B cell (primary cell): ENCODE measurements around the gene NOL3. TPM values are rescaled to one million over a fixed set of nuclear protein-coding genes. Genes with fewer than 3 reads are reported as not detected.

Experiments
- ATAC-seq: fragments of 200-7000 bp; cut with Tn5 transposase; one replicate; pipeline ENCODE4 v1.10.0; 2021; ENCODE audit warnings: low read depth, mild to moderate bottlenecking, moderate number of reproducible peaks, moderate library complexity
- CTCF ChIA-PET: fragments of 350-600 bp; sonication (Branson Sonifier 250); formaldehyde crosslinking; loops from one replicate; lab custom pipeline; 2021; ENCODE audit warnings: antibody characterized with exemption, inconsistent platforms; lab: Charles Lee
- POLR2A ChIA-PET: fragments of 350-600 bp; sonication (Branson Sonifier 250); formaldehyde crosslinking; loops from one replicate; lab custom pipeline; 2021; ENCODE audit warnings: antibody characterized with exemption; lab: Charles Lee
- DNase-seq: peaks from one replicate; pipeline ENCODE4 v3.0.0; 2013
- H2AFZ ChIP-seq: 2 replicates; pipeline ENCODE4 v1.6.1; 2012; ENCODE audit warnings: mild to moderate bottlenecking, low read depth, low read length; ENCODE audit not compliant: insufficient read depth, poor library complexity, severe bottlenecking
- H3K27ac ChIP-seq, 2 donors: 1 replicate in 1 of 2; 2 replicates in 1 of 2; pipeline ENCODE4 v1.5.1; 2012 to 2013; ENCODE audit warnings: low read length in 2 of 2, mild to moderate bottlenecking in 2 of 2, moderate library complexity in 1 of 2
- H3K27me3 ChIP-seq, 4 experiments: fragments of 200-600 bp in 1 of 4; sonication (generic) in 1 of 4; replicated peaks in 1 of 4; 1 replicate in 2 of 4; 2 replicates in 2 of 4; pipeline versions ENCODE4 v1.6.1 to v1.7.0; 2013 to 2016; ENCODE audit warnings: low read length in 3 of 4, mild to moderate bottlenecking in 2 of 4, mixed read lengths in 1 of 4, moderate library complexity in 1 of 4; ENCODE audit not compliant: insufficient read depth in 4 of 4, control insufficient read depth in 3 of 4; ENCODE audit errors: control extremely low read depth in 1 of 4
- H3K36me3 ChIP-seq, 2 experiments: replicated peaks in 1 of 2; 1 replicate in 1 of 2; 2 replicates in 1 of 2; pipeline versions ENCODE4 v1.6.1 to v1.7.1; 2013; ENCODE audit warnings: low read length in 1 of 2; ENCODE audit not compliant: insufficient read depth in 2 of 2, control insufficient read depth in 1 of 2; ENCODE audit errors: control extremely low read depth in 1 of 2, extremely low read depth in 1 of 2
- H3K4me1 ChIP-seq, 2 donors: fragments of 200-600 bp in 1 of 2; sonication (generic) in 1 of 2; 1 replicate in 1 of 2; 2 replicates in 1 of 2; pipeline versions ENCODE4 v1.5.1 to v1.6.1; 2013 to 2017; ENCODE audit warnings: low read length in 2 of 2; ENCODE audit not compliant: control insufficient read depth in 2 of 2, insufficient read depth in 2 of 2
- H3K4me2 ChIP-seq: replicated peaks from 2 replicates; pipeline ENCODE3; 2012; ENCODE audit warnings: mild to moderate bottlenecking, low read depth, low read length; ENCODE audit not compliant: poor library complexity, severe bottlenecking
- H3K4me3 ChIP-seq, 5 experiments: fragments of 200-600 bp in 1 of 5; sonication (generic) in 1 of 5; 1 replicate in 3 of 5; 2 replicates in 2 of 5; pipeline versions ENCODE4 v1.5.1 to v1.7.0; 2011 to 2016; ENCODE audit warnings: low read length in 4 of 5, mild to moderate bottlenecking in 4 of 5, low read depth in 2 of 5, control low read depth in 1 of 5, moderate library complexity in 1 of 5; ENCODE audit not compliant: insufficient read depth in 1 of 5; ENCODE audit errors: control extremely low read depth in 1 of 5, extremely low read depth in 1 of 5
- H3K79me2 ChIP-seq: fragments of 200-600 bp; sonication (generic); one replicate; pipeline ENCODE4 v1.6.0; 2016; ENCODE audit warnings: low read length; ENCODE audit not compliant: control insufficient read depth, insufficient read depth
- H3K9ac ChIP-seq: fragments of 200-600 bp; sonication (generic); 2 replicates; pipeline ENCODE4 v1.6.1; 2017; ENCODE audit warnings: mild to moderate bottlenecking, low read length, moderate library complexity
- H3K9me3 ChIP-seq, 3 donors: one replicate each; pipeline versions ENCODE4 v1.6.1 to v1.7.1; 2013; ENCODE audit warnings: low read length in 2 of 3; ENCODE audit not compliant: control insufficient read depth in 2 of 3, insufficient read depth in 1 of 3; ENCODE audit errors: control extremely low read depth in 1 of 3
- H4K20me1 ChIP-seq: 2 replicates; pipeline ENCODE4 v1.6.0; 2012; ENCODE audit warnings: mild to moderate bottlenecking, low read length; ENCODE audit not compliant: insufficient read depth, control insufficient read depth, poor library complexity, severe bottlenecking
- H3K27ac Mint-ChIP-seq: one replicate; pipeline ENCODE4 v1.8.0; 2021; ENCODE audit warnings: mixed read lengths
- H3K27me3 Mint-ChIP-seq: one replicate; pipeline ENCODE4 v1.8.0; 2021; ENCODE audit warnings: mixed read lengths
- H3K4me1 Mint-ChIP-seq: one replicate; pipeline ENCODE4 v1.8.0; 2021; ENCODE audit warnings: mixed read lengths
- H3K4me3 Mint-ChIP-seq: one replicate; pipeline ENCODE4 v1.8.0; 2021; ENCODE audit warnings: mixed read lengths
- H3K9me3 Mint-ChIP-seq: one replicate; pipeline ENCODE4 v1.8.0; 2022; ENCODE audit warnings: mixed read lengths; ENCODE audit not compliant: insufficient read depth
- CTCF ChIP-seq: fragments of 200-600 bp; IDR thresholded peaks from one replicate; pipeline ENCODE4 v1.8.0; 2022; ENCODE audit warnings: antibody characterized with exemption, mild to moderate bottlenecking
- EZH2 ChIP-seq: IDR thresholded peaks from 2 replicates; pipeline ENCODE4 v1.6.1; 2012; ENCODE audit warnings: borderline replicate concordance, low read depth, mild to moderate bottlenecking, moderate library complexity, low read length; ENCODE audit not compliant: insufficient read depth, poor library complexity, severe bottlenecking
- WGBS: methylation state at CpG from one replicate; pipeline ENCODE4 v1.1.5; 2013; ENCODE audit warnings: missing lambda C conversion rate; ENCODE audit not compliant: insufficient coverage; 5-methylcytosine and 5-hydroxymethylcytosine counted together
- intact Hi-C: fragments of 100-400 bp; cut with micrococcal nuclease; formaldehyde crosslinking; loops from one replicate; pipeline ENCODE4 v1.10.0; 2022
- polyA plus RNA-seq: library from polyadenylated mRNA; depleted of rRNA; stranded (reverse); fragments of >200 nt; gene quantifications from 2 replicates; pipeline ENCODE4 v1.2.3, GENCODE V29; 2012
- total RNA-seq, 2 donors: library from RNA; stranded (reverse); fragments of 120-200 nt in 1 of 2; gene quantifications; 1 replicate in 1 of 2; 2 replicates in 1 of 2; pipeline versions ENCODE4 v1.2.3 to v1.2.4, GENCODE V29; 2013 to 2022

NOL3 gene
- total and polyA plus RNA-seq, 2 donors (not counting 1 experiment from before 2014, with no cell fraction given): 0.60 to 0.96 TPM

GRCh38 chr16:67181346-67181745 lies 11.0 kb downstream of the NOL3 start:
- intact Hi-C loops: no loop called here
- no peaks in the 10 kb centered on the region for H3K36me3 ChIP-seq
- CTCF ChIA-PET: interaction anchor here (0.5 to 2.9 kb wide), 3 partner anchors 12 to 158 kb away, joined by 3 to 11 read pairs (median 5); partner anchors contain the start of genes FBXL8, NOL3 and TRADD
- Mint-ChIP-seq H3K9me3 (no peaks in the 10 kb centered on the region), H3K4me1 (peaks cover 22% of the 10 kb centered on the region), H3K27ac (no peak overlapping the region), H3K27me3 (peaks cover 22% of the 10 kb centered on the region), H3K4me3 (no peak overlapping the region)
- H3K27me3 ChIP-seq: peaks cover 0 to 40% (median 13%) of the 10 kb centered on the region in 4 experiments
- no peaks in the 10 kb centered on the region for H3K79me2 ChIP-seq
- H3K9me3 ChIP-seq: peaks cover 0 to 3% (median 0%) of the 10 kb centered on the region in 3 donors
- peaks cover 31 to 32% of the 10 kb centered on the region in 2 donors for H3K4me1 ChIP-seq
- no peak overlapping the region for H3K9ac ChIP-seq
- no peak for TF ChIP-seq CTCF
- no peak for TF ChIP-seq EZH2
- POLR2A ChIA-PET: interaction anchor here (0.5 to 0.7 kb wide), 3 partner anchors 10 to 618 kb away, joined by 7 to 11 read pairs (median 7); no protein-coding TSS in a partner anchor
- H3K27ac ChIP-seq: no peak overlapping the region
- no peak overlapping the region for H2AFZ ChIP-seq
- ATAC-seq: no peak
- peaks cover 4% of the 10 kb centered on the region for H4K20me1 ChIP-seq
- WGBS: 92% methylated on average over 2 of the region's 2 CpGs
- H3K4me2 ChIP-seq: no peak overlapping the region
- no peak overlapping the region for H3K4me3 ChIP-seq
- no peak for DNase-seq

GRCh38 chr16:67182288-67182687 lies 11.9 kb downstream of the NOL3 start:
- peaks cover 0 to 5% (median 0%) of the 10 kb centered on the region in 3 donors for H3K9me3 ChIP-seq
- CTCF ChIA-PET: interaction anchor here (1.5 to 2.9 kb wide), 3 partner anchors 13 to 22 kb away, joined by 5 to 11 read pairs (median 6); partner anchors contain the start of genes FBXL8, NOL3 and TRADD
- H2AFZ ChIP-seq: no peak overlapping the region
- intact Hi-C loops: no loop called here
- no peak overlapping the region for H3K9ac ChIP-seq
- H3K4me3 ChIP-seq: no peak overlapping the region
- peaks cover 0 to 38% (median 13%) of the 10 kb centered on the region in 4 experiments for H3K27me3 ChIP-seq
- 79% methylated on average over 2 of the region's 2 CpGs for WGBS
- H3K4me2 ChIP-seq: no peak overlapping the region
- ATAC-seq (no peak), DNase-seq (no peak)
- H4K20me1 ChIP-seq: peaks cover 4% of the 10 kb centered on the region
- Mint-ChIP-seq H3K4me3 (no peak overlapping the region), H3K27ac (no peak overlapping the region), H3K9me3 (no peaks in the 10 kb centered on the region), H3K4me1 (peaks cover 19% of the 10 kb centered on the region), H3K27me3 (peaks cover 21% of the 10 kb centered on the region)
- no peaks in the 10 kb centered on the region for H3K36me3 ChIP-seq
- no peaks in the 10 kb centered on the region for H3K79me2 ChIP-seq
- no peak overlapping the region for H3K27ac ChIP-seq
- no peak for TF ChIP-seq CTCF
- TF ChIP-seq EZH2: no peak
- POLR2A ChIA-PET: interaction anchor here (0.7 kb wide), 1 partner anchor 11 kb away, joined by 7 read pairs; no protein-coding TSS in a partner anchor
- peaks cover 31 to 32% of the 10 kb centered on the region in 2 donors for H3K4me1 ChIP-seq
